IMR-90 (cell line): ENCODE measurements around the gene MGAT5B. TPM values are rescaled to one million over a fixed set of nuclear protein-coding genes. Genes with fewer than 3 reads are reported as not detected.

Experiments
- ATAC-seq: fragments of 200-7000 bp; cut with Tn5 transposase; 2 replicates; pipeline ENCODE4 v1.9.1; 2020; ENCODE audit warnings: low read depth, mild to moderate bottlenecking, moderate library complexity
- BruUV-seq: library from RNA; stranded (reverse); fragments of 400-500 nt; replicated peaks from 2 replicates; lab custom pipeline; 2021; lab: Mats Ljungman, UMichigan
- CTCF ChIA-PET: fragments of 300-600 bp; formaldehyde crosslinking; extraction: SDS; loops from one replicate; lab custom pipeline; 2021; ENCODE audit warnings: antibody characterized with exemption; lab: Yijun Ruan, JAX
- POLR2A ChIA-PET: fragments of 300-600 bp; sonication (Branson Sonifier 250); formaldehyde crosslinking; loops from one replicate; lab custom pipeline; 2022; ENCODE audit warnings: antibody characterized with exemption; ENCODE audit not compliant: unreplicated experiment; lab: Charles Lee
- DNase-seq: peaks from one replicate; pipeline ENCODE4 v3.0.0; 2013
- H2AFZ ChIP-seq: replicated peaks from 2 replicates; pipeline ENCODE3; 2013; ENCODE audit warnings: low read length, mild to moderate bottlenecking; ENCODE audit not compliant: poor library complexity
- H2AK5ac ChIP-seq: 2 replicates; pipeline ENCODE4 v1.6.1; 2013; ENCODE audit warnings: low read depth, low read length, inconsistent platforms
- H2AK9ac ChIP-seq: replicated peaks from 2 replicates; pipeline ENCODE3; 2013; ENCODE audit warnings: mild to moderate bottlenecking, low read depth, low read length, moderate library complexity; ENCODE audit not compliant: poor library complexity
- H2BK120ac ChIP-seq: 2 replicates; pipeline ENCODE4 v1.6.1; 2013; ENCODE audit warnings: low read depth, low read length, inconsistent platforms
- H2BK15ac ChIP-seq: 3 replicates; pipeline ENCODE4 v1.6.1; 2013; ENCODE audit warnings: low read depth, low read length, inconsistent platforms
- H2BK20ac ChIP-seq: 2 replicates; pipeline ENCODE4 v1.6.1; 2013; ENCODE audit warnings: low read depth, mild to moderate bottlenecking, inconsistent platforms, low read length, moderate library complexity
- H2BK5ac ChIP-seq: 2 replicates; pipeline ENCODE4 v1.6.1; 2013; ENCODE audit warnings: mild to moderate bottlenecking, low read depth, low read length, inconsistent platforms; ENCODE audit not compliant: poor library complexity, severe bottlenecking
- H3K14ac ChIP-seq: replicated peaks from 2 replicates; pipeline ENCODE4 v1.6.1; 2013; ENCODE audit warnings: low read depth, low read length, inconsistent platforms
- H3K18ac ChIP-seq: 2 replicates; pipeline ENCODE4 v1.6.1; 2013; ENCODE audit warnings: low read depth, low read length, control low read depth
- H3K23ac ChIP-seq: 2 replicates; pipeline ENCODE4 v1.6.1; 2013; ENCODE audit warnings: low read depth, low read length, inconsistent platforms
- H3K27ac ChIP-seq: 2 replicates; pipeline ENCODE4 v1.5.1; 2013; ENCODE audit warnings: mild to moderate bottlenecking, control low read depth, low read length; ENCODE audit not compliant: insufficient read depth
- H3K27me3 ChIP-seq: 2 replicates; pipeline ENCODE4 v1.6.1; 2013; ENCODE audit warnings: low read length; ENCODE audit not compliant: control insufficient read depth, insufficient read depth
- H3K36me3 ChIP-seq: 2 replicates; pipeline ENCODE4 v1.6.1; 2013; ENCODE audit warnings: low read length, mixed read lengths; ENCODE audit not compliant: control insufficient read depth, insufficient read depth
- H3K4ac ChIP-seq: 2 replicates; pipeline ENCODE4 v1.6.1; 2013; ENCODE audit warnings: low read depth, low read length, inconsistent platforms
- H3K4me1 ChIP-seq: 2 replicates; pipeline ENCODE4 v1.6.1; 2013; ENCODE audit warnings: low read length, mixed read lengths; ENCODE audit not compliant: control insufficient read depth, insufficient read depth
- H3K4me2 ChIP-seq: 2 replicates; pipeline ENCODE4 v1.6.1; 2013; ENCODE audit warnings: low read depth, mild to moderate bottlenecking, control low read depth, low read length, moderate library complexity
- H3K4me3 ChIP-seq: 2 replicates; pipeline ENCODE4 v1.5.1; 2013; ENCODE audit warnings: low read depth, mild to moderate bottlenecking, control low read depth, low read length, moderate library complexity; ENCODE audit not compliant: insufficient read depth
- H3K56ac ChIP-seq: 2 replicates; pipeline ENCODE4 v1.6.1; 2013; ENCODE audit warnings: low read length, inconsistent platforms; ENCODE audit not compliant: insufficient read depth; ENCODE audit errors: extremely low read depth
- H3K79me1 ChIP-seq, 2 experiments: 2 replicates each; pipeline ENCODE4 v1.6.1; 2013; ENCODE audit warnings: low read length in 2 of 2, inconsistent platforms in 1 of 2, low read depth in 1 of 2
- H3K9ac ChIP-seq: 2 replicates; pipeline ENCODE4 v1.6.1; 2013; ENCODE audit warnings: low read depth, low read length, control low read depth
- H3K9me1 ChIP-seq: 2 replicates; pipeline ENCODE4 v1.6.1; 2013; ENCODE audit warnings: low read length, inconsistent platforms; ENCODE audit not compliant: insufficient read depth
- H3K9me3 ChIP-seq: 2 replicates; pipeline ENCODE4 v1.6.1; 2013; ENCODE audit warnings: low read length; ENCODE audit not compliant: control insufficient read depth, insufficient read depth
- H4K20me1 ChIP-seq: 2 replicates; pipeline ENCODE4 v1.6.1; 2013; ENCODE audit warnings: low read length, inconsistent platforms; ENCODE audit not compliant: insufficient read depth
- H4K5ac ChIP-seq: 2 replicates; pipeline ENCODE4 v1.6.1; 2013; ENCODE audit warnings: mild to moderate bottlenecking, low read depth, low read length, control low read depth
- H4K8ac ChIP-seq, 2 experiments: 2 replicates each; pipeline ENCODE4 v1.6.1; 2013; ENCODE audit warnings: low read depth in 2 of 2, low read length in 2 of 2, control low read depth in 1 of 2, inconsistent platforms in 1 of 2
- H4K91ac ChIP-seq: 2 replicates; pipeline ENCODE4 v1.6.1; 2013; ENCODE audit warnings: low read depth, low read length, inconsistent platforms; ENCODE audit not compliant: insufficient read depth
- CEBPB ChIP-seq: IDR thresholded peaks from 2 replicates; pipeline ENCODE4 v1.6.1; 2012; ENCODE audit warnings: low read depth, low read length, improper control_type of control experiment
- CHD1 ChIP-seq: IDR thresholded peaks from 2 replicates; pipeline ENCODE4 v1.6.1; 2012; ENCODE audit warnings: low read depth, low read length, improper control_type of control experiment
- CTCF ChIP-seq: conservative IDR thresholded peaks from 2 replicates; pipeline ENCODE4 v1.5.1; 2012; ENCODE audit warnings: mild to moderate bottlenecking, low read depth, low read length, improper control_type of control experiment
- ELK1 ChIP-seq: fragments of 150-350 bp; IDR thresholded peaks from 2 replicates; pipeline ENCODE4 v1.6.1; 2016; ENCODE audit warnings: low read depth, mild to moderate bottlenecking, low read length, moderate library complexity, borderline replicate concordance
- FOS ChIP-seq: fragments of 150-350 bp; IDR thresholded peaks from 2 replicates; pipeline ENCODE4 v1.6.1; 2016; ENCODE audit warnings: low read depth, low read length
- MAFK ChIP-seq: IDR thresholded peaks from 2 replicates; pipeline ENCODE4 v1.6.1; 2012; ENCODE audit warnings: low read depth, low read length, improper control_type of control experiment
- MAZ ChIP-seq: IDR thresholded peaks from 2 replicates; pipeline ENCODE4 v1.6.1; 2012; ENCODE audit warnings: low read depth, mild to moderate bottlenecking, low read length, improper control_type of control experiment, moderate library complexity, borderline replicate concordance
- MXI1 ChIP-seq: IDR thresholded peaks from 2 replicates; pipeline ENCODE4 v1.6.1; 2012; ENCODE audit warnings: low read depth, mild to moderate bottlenecking, low read length, moderate library complexity, borderline replicate concordance
- USF2 ChIP-seq: fragments of 150-350 bp; IDR thresholded peaks from 2 replicates; pipeline ENCODE4 v1.6.1; 2017; ENCODE audit warnings: mild to moderate bottlenecking, antibody characterized with exemption, low read length, low read depth
- WGBS, 2 experiments: methylation state at CpG; one replicate each; pipeline versions ENCODE4 v1.1.5 to v1.1.7; 2013; ENCODE audit warnings: missing lambda C conversion rate in 2 of 2; ENCODE audit not compliant: insufficient read length in 1 of 2; ENCODE audit errors: extremely low coverage in 2 of 2; 5-methylcytosine and 5-hydroxymethylcytosine counted together
- dilution Hi-C: fragments of 300-500 bp; cut with HindIII; formaldehyde crosslinking; loops from one replicate; pipeline ENCODE4 v1.14.3; 2018; ENCODE audit warnings: low sequenced_read_pairs; ENCODE audit not compliant: unreplicated experiment
- in situ Hi-C: fragments of 300-500 bp; cut with MboI; formaldehyde crosslinking; loops from 3 replicates; pipeline ENCODE4 v1.14.3; 2019; ENCODE audit warnings: low sequenced_read_pairs, inconsistent platforms, mixed read lengths
- intact Hi-C: fragments of 100-400 bp; cut with micrococcal nuclease; formaldehyde crosslinking; loops from 2 replicates; pipeline ENCODE4 v1.10.0; 2022
- polyA plus RNA-seq, 3 experiments: library from polyadenylated mRNA; depleted of rRNA; stranded (reverse); fragments of >200 nt; gene quantifications; 2 replicates each; pipeline ENCODE4 v1.2.3, GENCODE V29; 2012; ENCODE audit warnings: low replicate concordance in 1 of 3
- total RNA-seq: library from RNA; depleted of rRNA; stranded (reverse); fragments of >200 nt; gene quantifications from 2 replicates; pipeline ENCODE4 v1.2.3, GENCODE V29; 2012

The MGAT5B gene
- total and polyA plus RNA-seq, 2 of the 4 experiments (the other 2 are of a cell fraction), result 0.54 to 2.0 TPM

GRCh38 chr17:76968707-76969597, 100.7 kb downstream of the MGAT5B start (continued):
- TF ChIP-seq USF2, result no peak

GRCh38 chr17:76969598-76970172, 101.5 kb downstream of the MGAT5B start:
- no peak overlapping the region for H2BK120ac ChIP-seq
- no peak overlapping the region for H4K8ac ChIP-seq
- no peaks in the 10 kb centered on the region for H3K9me1 ChIP-seq
- H3K4me2 ChIP-seq, result no peak overlapping the region
- no peak overlapping the region for H3K9ac ChIP-seq
- no peak overlapping the region for H3K4me3 ChIP-seq
- H3K27me3 ChIP-seq, result peaks cover 73% of the 10 kb centered on the region
- H3K14ac ChIP-seq, result no peak overlapping the region
- H3K56ac ChIP-seq, result no peak overlapping the region
- ATAC-seq, result peak; percentile 35; the same call in 1 of the 2 replicates
- H2AK9ac ChIP-seq, result no peak overlapping the region
- BruUV-seq, result no TSS peak
- H2AK5ac ChIP-seq, result no peak overlapping the region
- no peak overlapping the region for H4K91ac ChIP-seq
- H2BK15ac ChIP-seq, result no peak overlapping the region
- H4K5ac ChIP-seq, result no peak overlapping the region
- no peak overlapping the region for H3K27ac ChIP-seq
- in situ Hi-C loops, result no loop called here
- H2BK20ac ChIP-seq, result no peak overlapping the region
- 0% methylated on average over 2 of the region's 13 CpGs; no CpG with 5 or more reads in 1 of the 2 experiments for WGBS, 2 experiments
- no peaks in the 10 kb centered on the region for H3K9me3 ChIP-seq
- ChIA-PET CTCF (interaction anchor here (0.5 kb wide), 1 partner anchor 87 kb away, joined by 3 read pairs; no protein-coding TSS in a partner anchor), POLR2A (no interaction called here)
- DNase-seq, result no peak
- intact Hi-C loops, result no loop called here
- no peak overlapping the region for H2AFZ ChIP-seq
- H3K18ac ChIP-seq, result no peak overlapping the region
- no peaks in the 10 kb centered on the region for H4K20me1 ChIP-seq
- H3K4me1 ChIP-seq, result no peaks in the 10 kb centered on the region
- H3K4ac ChIP-seq, result no peak overlapping the region
- H2BK5ac ChIP-seq, result no peak overlapping the region
- dilution Hi-C loops, result no loop called here
- no peaks in the 10 kb centered on the region for H3K79me1 ChIP-seq
- H3K36me3 ChIP-seq, result no peaks in the 10 kb centered on the region
- H3K23ac ChIP-seq, result no peak overlapping the region
- TF ChIP-seq MXI1 (no peak), FOS (no peak), CEBPB (no peak), USF2 (no peak), CTCF (no peak), CHD1 (no peak), MAZ (no peak), MAFK (no peak), ELK1 (no peak)
